Activated T-cell treated with anti-CD3 and anti-CD28 coated beads for 48 hours (primary cell): Measurements from ENCODE around the gene RAET1G.
"Not testable (repeated sequence)": the region's sequence is repeated elsewhere in the genome, so short reads cannot be mapped to it uniquely, and the experiment has no call there.

Experiments
- DNase-seq: peaks from one replicate; pipeline ENCODE4 v3.0.0-alpha.2; 2020; ENCODE audit warnings: low read depth

RAET1G gene

DNA sequence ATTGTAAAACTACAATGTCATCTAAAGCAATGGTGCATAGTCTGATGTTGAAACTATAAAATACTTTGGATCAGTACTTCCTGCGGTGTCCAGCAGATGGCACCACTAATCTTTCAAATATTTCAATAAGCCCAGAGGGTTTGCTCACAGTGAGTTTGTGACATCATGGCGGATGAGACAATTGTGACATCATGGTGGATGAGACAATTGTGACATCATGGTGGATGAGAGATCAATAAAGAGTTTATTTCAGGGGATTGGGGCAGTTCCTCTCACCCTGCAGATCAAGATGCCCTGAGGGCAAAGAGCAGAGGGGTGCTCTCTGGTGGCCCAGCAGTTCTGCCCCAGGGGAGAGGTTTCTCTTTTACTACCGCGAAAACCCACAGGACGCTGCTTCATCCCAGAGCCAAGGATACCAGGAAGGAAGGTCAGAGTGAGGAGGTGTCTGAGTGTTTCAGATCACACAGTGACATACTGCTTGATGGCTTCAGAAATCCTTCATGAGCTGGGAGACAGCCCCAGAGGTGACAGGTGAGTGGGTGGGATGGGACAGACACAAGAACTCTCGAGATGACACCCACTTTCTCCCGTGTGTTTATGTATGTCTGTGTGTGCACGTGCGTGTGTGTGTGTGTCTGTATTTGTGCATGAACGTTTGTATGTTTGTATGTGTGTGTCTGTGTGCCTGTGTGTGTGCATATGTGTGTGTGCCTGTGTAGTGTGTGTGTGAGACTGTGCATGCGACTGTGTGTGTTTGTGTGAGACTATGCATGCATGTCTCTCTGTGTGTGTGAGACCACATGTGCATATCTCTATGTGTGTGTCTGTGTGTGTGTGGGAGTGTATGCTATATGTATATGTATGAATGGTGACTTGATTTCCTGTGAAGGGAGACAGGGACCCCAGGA lies 11.6 kb upstream of the RAET1G start:
- no peak for DNase-seq

DNA sequence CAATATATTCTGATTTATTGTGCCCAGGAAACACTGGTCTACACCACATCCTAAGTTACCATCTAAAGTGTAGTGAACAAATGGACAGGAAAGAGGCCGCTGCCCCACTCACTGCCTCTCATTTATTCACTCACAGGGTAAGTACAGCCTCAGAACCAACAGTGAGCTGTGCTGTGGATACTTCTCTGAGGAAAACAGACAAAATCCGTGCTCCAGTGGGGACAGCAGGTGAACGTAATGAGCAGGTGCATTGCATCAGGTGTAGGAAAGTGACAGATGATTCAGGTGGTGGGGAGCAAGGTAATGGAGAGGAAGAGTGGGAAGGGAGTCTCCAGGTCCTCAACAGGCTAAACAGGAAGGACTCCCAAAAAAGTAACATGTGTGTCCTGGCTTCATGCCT lies 10.5 kb upstream of the RAET1G start:
- no peak for DNase-seq

DNA sequence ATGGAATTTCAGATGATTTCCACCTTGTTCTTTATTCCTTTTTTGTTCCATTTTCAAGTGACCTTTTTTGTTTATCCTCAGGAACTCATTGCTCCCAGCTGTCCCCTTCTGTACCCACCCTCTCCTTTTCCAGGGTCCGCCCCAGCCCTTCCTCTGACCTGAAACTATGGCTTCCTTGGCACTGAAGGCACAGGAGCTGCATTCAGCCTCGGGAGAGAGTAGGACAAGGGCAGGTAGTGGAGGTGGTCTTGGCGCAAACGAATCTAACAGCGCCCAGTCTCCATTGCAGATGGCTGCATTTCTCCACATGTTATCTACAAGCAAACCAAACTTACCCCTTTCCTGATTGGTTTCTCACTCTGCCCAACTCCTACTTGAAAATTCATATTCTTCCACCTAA lies 10.1 kb upstream of the RAET1G start:
- no peak for DNase-seq

DNA sequence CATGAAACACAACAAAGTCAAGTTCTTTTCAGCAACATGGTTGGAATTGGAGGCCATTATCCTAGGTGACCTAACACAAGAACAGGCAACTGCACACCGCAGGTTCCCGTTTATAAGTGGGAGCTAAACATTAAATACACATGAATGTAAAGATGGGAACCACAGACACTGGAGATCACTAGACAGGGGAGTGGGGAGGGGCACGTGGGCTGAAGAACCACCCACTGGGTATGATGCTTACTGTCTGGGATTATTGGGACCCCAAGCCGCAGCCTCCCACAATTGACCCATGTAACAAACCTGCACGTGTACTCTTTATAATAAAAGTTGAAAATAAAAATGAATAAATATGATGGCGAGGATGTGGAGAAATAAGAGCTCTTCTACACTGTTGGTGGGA lies 8.6 kb upstream of the RAET1G start:
- DNase-seq: no peak

DNA sequence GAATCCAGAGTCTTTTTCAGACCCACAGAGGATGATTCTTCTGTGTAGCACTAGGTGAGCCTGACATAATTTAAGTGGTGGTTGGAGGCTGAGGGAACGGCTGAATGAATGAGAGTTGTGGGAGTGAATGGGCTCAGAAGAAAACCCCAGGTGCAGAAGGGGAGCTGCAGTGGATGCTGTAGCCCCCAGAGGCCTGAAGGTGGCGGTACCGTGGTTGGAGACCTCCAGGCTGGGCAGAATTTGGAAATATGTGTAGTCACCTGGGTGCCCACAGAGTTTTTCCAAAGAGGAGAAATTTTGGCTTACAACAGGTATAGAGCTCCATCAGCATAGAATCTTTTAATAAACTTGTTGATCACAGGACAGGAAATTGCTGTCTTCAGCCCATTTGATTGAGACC lies 6.5 kb upstream of the RAET1G start:
- no peak for DNase-seq

DNA sequence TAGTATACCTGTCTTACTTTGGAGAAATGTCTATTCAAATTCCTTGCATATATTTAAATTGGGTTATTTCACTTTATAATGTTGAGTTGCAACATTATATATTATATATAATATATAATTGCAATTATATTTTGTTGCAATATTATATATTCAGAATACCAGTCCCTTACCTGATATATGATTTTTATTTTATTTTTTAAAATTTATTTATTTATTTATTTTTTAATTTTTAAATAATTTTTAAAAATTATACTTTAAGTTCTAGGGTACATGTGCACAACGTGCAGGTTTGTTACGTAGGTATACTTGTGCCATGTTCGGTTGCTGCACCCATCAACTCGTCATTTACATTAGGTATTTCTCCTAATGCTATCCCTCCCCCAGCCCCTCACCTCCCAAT lies 4.1 kb upstream of the RAET1G start:
- not testable (repeated sequence) for DNase-seq

DNA sequence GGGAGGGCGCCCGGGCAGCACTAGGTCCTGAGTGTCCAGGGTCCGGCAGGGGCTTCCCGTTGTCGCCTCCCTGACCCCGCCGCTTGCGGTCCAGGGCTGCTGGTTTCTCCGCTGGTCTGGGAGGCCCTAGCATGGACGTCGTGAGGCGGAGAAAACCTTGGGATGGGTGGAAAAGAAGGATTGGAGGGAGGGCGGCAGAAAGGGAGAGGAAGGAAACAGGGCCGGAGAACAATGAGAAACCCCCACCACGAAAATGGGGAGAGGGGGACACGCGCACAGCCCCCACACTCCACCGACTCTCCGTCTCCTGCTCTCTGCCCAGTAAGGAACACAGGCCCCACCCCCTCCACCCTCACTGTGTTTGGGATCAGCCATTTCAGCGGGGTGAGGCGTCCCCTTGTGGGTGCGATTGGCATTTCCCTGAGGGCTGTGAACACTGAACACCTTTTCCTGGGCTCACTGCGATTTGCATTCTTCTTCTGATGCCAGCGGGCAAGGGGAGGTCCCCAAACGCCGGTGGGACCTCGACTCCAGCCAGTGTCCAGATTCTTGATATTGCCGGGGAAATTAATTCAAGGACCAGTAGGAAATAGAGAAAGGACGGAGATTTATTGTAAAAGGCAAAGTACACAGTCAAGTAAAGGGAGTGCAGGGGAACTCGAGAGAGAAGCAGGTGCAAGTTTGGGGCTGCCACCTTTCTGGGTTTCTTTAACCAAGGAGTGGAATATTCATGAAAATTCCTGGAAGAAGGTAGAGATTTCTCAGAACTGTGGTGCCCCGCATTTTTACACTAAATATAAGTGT lies 3.3 kb upstream of the RAET1G start:
- DNase-seq: peak; percentile 78

DNA sequence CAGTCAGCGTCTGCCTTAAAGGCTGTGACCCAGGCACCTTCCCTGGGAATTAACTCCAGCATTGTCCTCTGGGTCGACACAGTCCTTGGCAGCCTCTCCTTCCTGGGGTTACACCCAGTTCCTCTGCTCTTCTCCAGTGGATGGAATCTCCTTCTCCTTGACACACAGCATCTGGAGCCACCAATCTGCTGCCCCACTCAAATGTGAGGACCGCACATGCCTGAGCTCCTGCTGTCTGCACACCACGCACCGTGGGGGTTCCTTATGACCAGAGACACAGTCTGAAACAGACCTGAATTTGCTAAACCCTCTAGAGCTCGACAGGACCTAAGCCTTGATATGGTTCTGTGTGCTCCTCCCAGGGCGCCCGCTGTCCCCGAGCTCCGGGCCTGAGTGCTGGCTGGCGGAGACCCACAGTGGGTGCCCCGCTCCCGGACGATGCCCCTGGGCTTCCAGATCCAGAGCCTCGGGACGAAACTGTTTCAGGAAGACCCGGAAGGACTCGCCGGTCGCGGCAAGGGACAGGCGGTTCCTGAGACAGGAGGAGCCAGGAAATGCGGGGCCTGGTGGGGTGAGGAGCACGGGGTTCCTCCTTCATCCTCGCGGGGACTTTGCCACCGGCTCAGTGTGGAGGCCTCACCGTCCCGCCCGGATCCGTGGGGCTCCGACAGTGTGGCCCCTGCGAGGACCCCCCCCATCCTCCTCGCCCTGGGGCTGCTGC lies 2.5 kb upstream of the RAET1G start:
- no peak for DNase-seq

DNA sequence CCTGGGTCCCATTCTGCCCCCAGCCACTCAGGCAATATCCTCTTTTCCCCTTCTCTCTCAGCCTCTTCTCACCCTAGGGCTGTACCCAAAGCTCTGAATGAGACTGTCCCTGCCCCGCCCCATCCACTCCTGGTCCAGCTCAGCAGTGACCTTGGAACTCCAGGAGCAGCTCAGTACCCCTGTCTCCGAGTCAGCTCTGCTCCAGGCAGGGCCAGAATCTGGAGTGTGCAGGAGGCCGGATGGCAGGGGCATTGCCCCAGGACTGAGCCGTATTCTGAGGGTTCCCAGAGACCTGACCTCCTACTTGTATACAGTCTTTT lies 2.0 kb upstream of the RAET1G start:
- no peak for DNase-seq

DNA sequence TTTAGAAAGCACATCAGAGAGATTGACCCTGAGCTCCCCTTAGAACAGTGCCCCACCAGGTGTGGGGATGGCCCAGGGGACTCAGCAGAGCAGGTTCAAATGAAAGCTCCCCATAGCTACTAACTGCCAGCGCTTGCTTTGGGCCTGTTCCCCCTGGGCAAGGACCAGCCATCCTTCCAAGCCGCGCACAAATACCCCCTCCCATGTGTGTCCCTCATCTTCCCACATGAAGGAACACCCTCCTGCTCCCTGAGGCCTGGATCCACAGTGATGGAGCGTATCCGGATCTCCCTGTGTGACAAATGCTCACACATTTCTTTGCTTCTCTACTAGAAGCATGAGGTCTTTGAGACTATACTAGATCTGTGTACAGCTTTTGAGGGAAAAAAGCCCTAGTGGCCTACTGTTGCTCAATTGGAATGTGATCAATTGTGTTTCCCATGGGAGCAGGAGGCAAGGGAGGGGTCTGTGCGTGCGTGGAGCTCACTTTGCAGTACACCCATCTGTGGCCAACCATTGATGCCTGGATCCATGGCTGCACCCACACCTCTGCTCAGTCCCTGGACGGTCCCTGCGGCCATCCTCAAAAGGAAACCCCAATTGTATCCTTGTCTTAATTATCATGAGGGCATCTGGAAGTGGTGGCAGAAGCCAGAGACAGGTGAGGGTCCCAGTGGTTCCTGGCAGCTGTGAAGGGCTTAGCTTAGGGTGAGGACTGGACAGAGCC lies 1.4 kb upstream of the RAET1G start:
- no peak for DNase-seq

DNA sequence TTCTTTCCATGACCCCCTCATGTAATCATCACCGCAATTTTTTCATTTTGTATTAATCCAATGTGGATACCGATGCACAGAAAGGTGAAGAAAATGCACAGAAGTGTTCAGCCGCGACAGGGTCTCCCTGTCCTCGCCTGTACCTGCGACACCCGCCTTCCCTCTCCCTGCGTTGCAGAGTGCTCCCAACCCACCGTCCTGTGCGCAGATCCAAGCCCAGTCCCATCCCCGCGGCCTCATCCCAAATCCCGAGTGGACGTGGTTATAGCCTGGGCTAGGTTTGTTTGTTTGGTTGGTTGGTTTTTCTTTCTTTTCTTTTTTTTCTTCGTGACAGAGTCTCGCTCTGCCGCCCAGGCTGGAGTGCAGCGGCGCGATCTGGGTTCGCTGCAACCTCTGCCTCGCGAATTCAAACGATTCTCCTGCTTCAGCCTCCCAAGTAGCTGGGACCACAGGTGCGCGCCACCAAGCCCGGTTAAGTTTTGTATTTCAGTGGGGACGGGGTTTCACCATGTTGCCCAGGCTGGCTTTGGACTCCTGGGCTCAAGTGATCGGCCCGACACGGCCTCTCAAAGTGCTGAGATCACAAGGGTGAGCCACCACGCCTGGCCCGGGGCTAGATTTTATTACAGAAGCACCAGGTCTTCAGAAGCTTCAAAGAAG lies 536 bp upstream of the RAET1G start:
- no peak for DNase-seq

DNA sequence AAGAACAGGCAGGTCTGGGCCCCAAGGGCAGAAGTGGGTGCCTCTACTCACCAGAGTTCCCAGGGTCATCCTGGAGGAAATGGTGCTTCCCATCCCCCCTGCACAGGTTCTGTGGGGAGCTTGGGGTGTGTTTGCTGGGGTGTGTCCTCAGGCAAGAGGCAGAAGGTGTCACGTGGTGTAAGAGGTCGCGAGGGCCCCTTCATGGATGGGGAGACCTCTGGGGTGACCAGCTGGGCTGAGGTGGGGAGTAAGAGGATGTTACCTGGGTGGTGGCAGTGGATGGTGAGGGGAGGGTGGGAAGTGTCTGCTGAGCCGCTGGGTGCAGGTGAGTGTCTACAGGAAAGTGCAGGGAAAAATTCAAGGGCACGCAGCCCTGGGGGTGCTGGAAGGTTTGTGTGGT lies 830 bp downstream of the RAET1G start:
- DNase-seq: not testable (repeated sequence)

DNA sequence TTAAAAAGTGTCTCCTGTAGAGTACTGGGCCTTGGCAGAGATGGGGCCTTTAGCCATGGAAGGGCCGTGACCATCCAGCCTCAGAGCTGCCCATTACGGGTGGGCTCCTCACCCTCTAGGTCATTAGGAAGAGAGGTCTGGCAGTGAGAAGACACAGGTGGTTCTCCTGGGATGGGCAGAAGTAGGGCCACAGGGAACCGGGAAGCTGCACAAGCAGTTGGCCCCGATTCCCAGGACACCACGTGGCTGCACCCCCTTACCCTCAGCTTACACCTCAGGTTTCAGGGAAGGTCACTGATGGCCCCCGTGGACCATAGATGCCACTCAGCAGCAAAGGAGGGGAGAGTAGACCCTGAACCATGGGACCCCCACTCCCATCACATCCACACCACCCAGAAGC lies 1.6 kb downstream of the RAET1G start:
- DNase-seq: no peak

DNA sequence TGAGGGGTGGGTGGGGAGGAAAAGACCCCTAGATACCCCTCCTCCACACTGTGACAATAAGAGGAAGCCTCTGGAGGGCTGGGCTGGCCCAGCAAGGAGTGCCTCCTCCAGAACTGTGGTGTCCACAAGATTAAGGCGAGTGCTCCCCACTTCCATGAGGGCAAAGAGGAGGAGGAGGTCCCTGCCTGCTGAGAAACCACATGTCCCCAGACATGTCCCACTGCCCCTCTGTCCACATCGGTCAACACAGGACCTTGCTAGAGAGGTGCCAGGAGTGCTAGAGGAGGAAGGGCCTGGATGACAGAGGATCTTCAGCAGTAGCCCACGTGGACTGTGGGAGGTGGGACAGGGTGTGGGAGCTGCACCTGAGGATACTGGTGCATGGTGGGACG lies 3.1 kb downstream of the RAET1G start:
- no peak for DNase-seq

DNA sequence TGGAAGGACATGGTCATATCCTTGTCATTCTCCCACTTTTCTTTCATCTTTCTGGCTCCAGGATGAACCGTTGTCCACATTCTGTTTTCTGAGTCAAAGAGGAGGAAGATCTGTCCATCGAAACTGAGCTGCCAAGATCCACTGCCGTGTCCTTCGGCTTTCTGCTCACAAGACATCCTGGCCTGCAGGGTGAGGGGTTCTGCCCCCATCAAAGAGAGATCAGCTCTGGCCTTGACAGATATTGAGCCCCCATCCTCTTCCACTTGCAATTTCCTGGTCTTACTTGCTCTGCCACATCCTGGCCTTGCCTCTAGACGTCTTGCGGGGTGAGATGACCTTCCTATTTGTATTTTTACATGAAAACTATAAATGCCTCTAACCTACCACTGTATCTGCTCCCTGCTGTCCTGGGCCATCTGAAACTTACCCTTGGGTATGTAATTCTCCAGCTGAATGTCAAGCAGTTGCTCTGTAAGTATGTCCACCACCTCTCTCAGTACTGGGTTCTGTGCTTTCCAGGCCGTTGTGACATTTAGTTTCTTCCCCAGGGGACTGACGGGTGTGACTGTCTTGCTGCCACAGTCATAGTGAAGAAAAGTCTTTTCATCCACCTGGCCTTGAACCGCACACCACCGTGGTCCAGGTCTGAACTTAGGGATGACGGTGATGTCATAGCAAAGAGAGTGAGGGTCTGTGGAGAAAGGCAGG lies 3.6 kb downstream of the RAET1G start:
- DNase-seq: not testable (repeated sequence)

DNA sequence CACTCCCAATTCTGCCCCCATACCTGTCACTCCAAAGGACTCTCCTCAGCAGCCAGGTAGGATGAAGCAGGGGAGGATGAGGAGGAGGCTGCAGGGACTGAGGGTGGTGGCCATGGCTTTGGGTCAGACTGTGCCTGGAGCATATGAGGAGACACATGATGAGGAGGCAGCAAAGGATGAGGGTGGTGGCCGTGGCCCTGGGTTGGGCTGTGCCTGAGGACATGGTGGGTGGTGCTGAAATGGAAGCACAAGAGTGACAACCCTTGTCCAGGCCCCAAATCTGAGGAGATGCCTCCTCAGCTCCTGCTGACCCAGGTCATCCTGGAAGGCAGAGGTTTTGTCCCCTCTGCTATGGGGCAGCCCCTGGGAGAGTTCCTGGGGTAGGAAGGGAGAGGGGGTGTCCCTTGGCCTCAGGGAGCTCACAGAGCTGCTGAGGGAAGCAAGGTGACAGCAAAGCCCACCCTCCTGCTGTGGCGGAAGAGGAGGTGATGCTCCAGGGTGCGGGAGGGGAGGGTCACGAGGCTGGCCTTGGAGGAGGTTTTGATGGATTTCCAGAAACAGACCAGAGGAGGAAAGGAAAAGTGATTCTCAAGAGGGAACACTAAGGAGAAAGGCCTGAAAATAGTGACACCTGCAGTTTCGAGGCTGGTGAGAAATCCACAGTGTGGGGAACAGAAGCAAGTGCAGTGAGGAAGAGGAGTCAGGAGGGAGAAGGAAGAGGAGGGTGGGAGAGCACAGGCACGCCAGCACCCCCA lies 4.6 kb downstream of the RAET1G start:
- DNase-seq: no peak

DNA sequence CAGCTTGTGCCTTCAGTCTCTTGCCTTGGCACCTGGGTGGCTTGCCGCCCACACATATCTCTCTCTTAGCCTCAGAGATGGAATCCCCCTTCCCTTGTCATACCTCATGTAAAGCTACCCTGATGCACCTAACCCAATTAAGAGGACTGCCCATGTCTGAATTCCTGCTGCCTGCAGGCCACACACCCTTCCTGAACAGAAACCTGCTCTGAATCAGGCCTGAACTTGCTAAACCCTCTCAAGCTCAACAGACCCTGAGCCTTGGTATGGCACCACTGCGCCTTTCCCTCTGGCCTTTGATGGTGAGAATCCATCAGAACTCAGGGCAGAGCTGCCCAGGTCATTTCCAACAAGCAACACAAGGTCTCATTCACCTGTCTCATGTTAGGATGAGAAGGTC lies 5.2 kb downstream of the RAET1G start:
- no peak for DNase-seq

DNA sequence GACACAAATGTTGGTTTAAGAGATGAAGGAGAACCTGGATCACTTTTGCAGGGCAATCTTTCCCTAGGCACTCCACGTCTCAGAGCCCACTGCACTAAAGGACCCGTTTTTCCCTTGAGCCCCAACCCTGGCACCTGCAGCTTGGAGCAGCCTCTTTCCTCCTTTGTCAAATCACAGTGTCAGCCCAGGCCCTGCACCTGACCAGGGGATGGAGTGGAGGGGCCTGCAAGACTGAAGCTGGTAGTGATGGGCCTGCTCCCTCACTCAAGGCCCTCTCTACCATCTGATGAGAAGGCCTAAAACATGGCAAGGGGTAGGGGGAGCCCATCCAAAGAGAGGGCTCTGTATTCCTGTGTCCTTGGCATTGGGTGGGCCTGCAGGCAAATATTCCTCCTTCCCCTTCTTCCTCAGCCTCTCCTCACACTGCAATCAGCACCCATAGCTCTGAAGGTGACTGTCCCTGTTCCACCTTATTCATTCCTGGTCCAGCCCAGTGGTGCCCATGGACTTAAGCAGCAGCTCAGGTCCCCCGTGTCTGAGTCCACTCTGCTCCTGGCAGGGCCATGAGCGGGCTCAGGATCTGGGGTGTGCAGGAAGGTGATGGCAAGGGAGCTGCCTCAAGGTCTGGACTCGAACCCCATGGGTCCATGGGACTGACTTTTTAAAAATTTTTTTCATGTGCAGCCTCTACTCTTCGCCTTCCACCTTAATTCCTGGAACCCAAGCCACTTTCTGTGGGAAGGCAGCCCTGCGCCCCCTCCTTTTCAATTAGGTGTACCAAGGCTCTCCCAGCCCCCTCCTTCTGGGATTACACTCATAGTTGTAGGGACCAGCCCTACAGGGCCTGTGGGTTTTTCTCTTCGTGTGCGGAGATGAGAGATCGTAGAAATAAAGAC lies 6.7 kb downstream of the RAET1G start:
- DNase-seq: no peak
